A549 (cell line): ENCODE results near the gene SCNN1A.

Source experiments
- BHLHE40 ChIP-seq: IDR thresholded peaks from 2 replicates; pipeline ENCODE4 v1.6.1; 2012; ENCODE audit warnings: low read depth, low read length, inconsistent platforms
- EP300 ChIP-seq, 2 experiments: fragments of >200 bp; sonication (Bioruptor Twin); formaldehyde crosslinking; IDR thresholded peaks; 2 replicates in 1 of 2; 3 replicates in 1 of 2; pipeline ENCODE4 v1.6.1; 2016 to 2017
- HDAC2 ChIP-seq: fragments of 200-600 bp; sonication (generic); IDR thresholded peaks from 2 replicates; pipeline ENCODE4 v1.6.1; 2016
- JUN ChIP-seq, 2 experiments: fragments of >200 bp; sonication (Bioruptor Twin); formaldehyde crosslinking; IDR thresholded peaks; 2 replicates in 1 of 2; 3 replicates in 1 of 2; pipeline ENCODE4 v1.6.1; 2016 to 2017
- POLR2A ChIP-seq: IDR thresholded peaks from 2 replicates; pipeline ENCODE4 v1.6.1; 2012; ENCODE audit warnings: mild to moderate bottlenecking, low read length
- RAD21 ChIP-seq, 2 experiments: fragments of >200 bp in 1 of 2; sonication (Bioruptor Twin) in 1 of 2; formaldehyde crosslinking in 1 of 2; IDR thresholded peaks in 1 of 2; conservative IDR thresholded peaks in 1 of 2; 2 replicates in 1 of 2; 3 replicates in 1 of 2; pipeline ENCODE4 v1.6.1; 2012 to 2018; ENCODE audit warnings: inconsistent platforms in 1 of 2
- RCOR1 ChIP-seq: fragments of 150-350 bp; IDR thresholded peaks from 2 replicates; pipeline ENCODE4 v1.6.1; 2014; ENCODE audit warnings: antibody characterized with exemption, low read length, low read depth
- SMC3 ChIP-seq: fragments of >200 bp; sonication (Bioruptor Twin); formaldehyde crosslinking; IDR thresholded peaks from 3 replicates; pipeline ENCODE4 v1.6.1; 2018; ENCODE audit warnings: inconsistent platforms
- TP53 ChIP-seq: fragments of 250-450 bp; sonication (Bioruptor Pico); IDR thresholded peaks from 2 replicates; pipeline ENCODE4 v1.5.0; 2021; ENCODE audit warnings: mild to moderate bottlenecking, moderate library complexity
- ZC3H11A ChIP-seq: fragments of 450-650 bp; IDR thresholded peaks from 2 replicates; pipeline ENCODE4 v1.6.1; 2014; ENCODE audit warnings: antibody characterized with exemption, mild to moderate bottlenecking
- TF ChIP-seq, protein P1 (sequence below): fragments of >200 bp; sonication (Bioruptor Twin); formaldehyde crosslinking; IDR thresholded peaks from 3 replicates; pipeline ENCODE4 v1.5.1; 2016
- TF ChIP-seq, protein P2 (sequence below): fragments of 150-350 bp; IDR thresholded peaks from 2 replicates; pipeline ENCODE4 v1.6.1; 2014; ENCODE audit warnings: low read depth, mild to moderate bottlenecking, low read length
- TF ChIP-seq, protein P3 (sequence below): fragments of 450-650 bp; IDR thresholded peaks from 2 replicates; pipeline ENCODE4 v1.6.1; 2014; ENCODE audit warnings: antibody characterized with exemption
- TF ChIP-seq, protein P4 (sequence below): IDR thresholded peaks from 2 replicates; pipeline ENCODE4 v1.6.1; 2012

DNA sequence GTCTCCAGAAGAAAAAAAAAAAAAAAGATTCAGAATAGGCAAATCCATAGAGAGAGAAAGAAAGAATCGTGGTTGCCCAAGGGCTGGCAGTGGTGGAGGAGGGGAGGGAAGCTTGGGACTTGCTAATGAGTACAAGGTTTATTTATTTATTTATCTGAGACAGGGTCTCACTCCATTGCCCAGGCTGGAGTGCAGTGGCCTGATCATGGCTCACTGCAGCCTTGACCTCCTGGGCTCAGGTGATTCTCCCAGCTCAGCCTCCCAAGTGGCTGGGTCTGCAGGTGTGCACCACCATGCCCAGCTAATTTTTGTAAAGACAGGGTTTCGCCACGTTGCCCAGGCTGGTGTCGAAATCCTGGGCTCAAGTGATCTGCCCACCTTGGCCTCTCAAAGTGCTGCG lies 23.7 kb downstream of the SCNN1A start:
- no peak for TF ChIP-seq TP53 (CRISPR knock-in tag)
- no peak for TF ChIP-seq EP300 (IDR thresholded peaks at IDR 0.05)
- TF ChIP-seq RAD21 (conservative IDR thresholded peaks at IDR 0.05 in 1 of 2, IDR thresholded peaks at IDR 0.05 in 1 of 2): no peak
- no peak for TF ChIP-seq SMC3
- no peak for TF ChIP-seq POLR2A
- TF ChIP-seq, protein P1, sequence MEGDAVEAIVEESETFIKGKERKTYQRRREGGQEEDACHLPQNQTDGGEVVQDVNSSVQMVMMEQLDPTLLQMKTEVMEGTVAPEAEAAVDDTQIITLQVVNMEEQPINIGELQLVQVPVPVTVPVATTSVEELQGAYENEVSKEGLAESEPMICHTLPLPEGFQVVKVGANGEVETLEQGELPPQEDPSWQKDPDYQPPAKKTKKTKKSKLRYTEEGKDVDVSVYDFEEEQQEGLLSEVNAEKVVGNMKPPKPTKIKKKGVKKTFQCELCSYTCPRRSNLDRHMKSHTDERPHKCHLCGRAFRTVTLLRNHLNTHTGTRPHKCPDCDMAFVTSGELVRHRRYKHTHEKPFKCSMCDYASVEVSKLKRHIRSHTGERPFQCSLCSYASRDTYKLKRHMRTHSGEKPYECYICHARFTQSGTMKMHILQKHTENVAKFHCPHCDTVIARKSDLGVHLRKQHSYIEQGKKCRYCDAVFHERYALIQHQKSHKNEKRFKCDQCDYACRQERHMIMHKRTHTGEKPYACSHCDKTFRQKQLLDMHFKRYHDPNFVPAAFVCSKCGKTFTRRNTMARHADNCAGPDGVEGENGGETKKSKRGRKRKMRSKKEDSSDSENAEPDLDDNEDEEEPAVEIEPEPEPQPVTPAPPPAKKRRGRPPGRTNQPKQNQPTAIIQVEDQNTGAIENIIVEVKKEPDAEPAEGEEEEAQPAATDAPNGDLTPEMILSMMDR: no peak
- TF ChIP-seq HDAC2: no peak
- TF ChIP-seq, protein P2, sequence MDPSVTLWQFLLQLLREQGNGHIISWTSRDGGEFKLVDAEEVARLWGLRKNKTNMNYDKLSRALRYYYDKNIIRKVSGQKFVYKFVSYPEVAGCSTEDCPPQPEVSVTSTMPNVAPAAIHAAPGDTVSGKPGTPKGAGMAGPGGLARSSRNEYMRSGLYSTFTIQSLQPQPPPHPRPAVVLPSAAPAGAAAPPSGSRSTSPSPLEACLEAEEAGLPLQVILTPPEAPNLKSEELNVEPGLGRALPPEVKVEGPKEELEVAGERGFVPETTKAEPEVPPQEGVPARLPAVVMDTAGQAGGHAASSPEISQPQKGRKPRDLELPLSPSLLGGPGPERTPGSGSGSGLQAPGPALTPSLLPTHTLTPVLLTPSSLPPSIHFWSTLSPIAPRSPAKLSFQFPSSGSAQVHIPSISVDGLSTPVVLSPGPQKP: no peak
- TF ChIP-seq ZC3H11A: no peak
- TF ChIP-seq JUN (IDR thresholded peaks at IDR 0.05): no peak
- TF ChIP-seq RCOR1: no peak
- TF ChIP-seq BHLHE40: no peak
- TF ChIP-seq, protein P3, sequence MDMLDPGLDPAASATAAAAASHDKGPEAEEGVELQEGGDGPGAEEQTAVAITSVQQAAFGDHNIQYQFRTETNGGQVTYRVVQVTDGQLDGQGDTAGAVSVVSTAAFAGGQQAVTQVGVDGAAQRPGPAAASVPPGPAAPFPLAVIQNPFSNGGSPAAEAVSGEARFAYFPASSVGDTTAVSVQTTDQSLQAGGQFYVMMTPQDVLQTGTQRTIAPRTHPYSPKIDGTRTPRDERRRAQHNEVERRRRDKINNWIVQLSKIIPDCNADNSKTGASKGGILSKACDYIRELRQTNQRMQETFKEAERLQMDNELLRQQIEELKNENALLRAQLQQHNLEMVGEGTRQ: no peak
- TF ChIP-seq, protein P4, sequence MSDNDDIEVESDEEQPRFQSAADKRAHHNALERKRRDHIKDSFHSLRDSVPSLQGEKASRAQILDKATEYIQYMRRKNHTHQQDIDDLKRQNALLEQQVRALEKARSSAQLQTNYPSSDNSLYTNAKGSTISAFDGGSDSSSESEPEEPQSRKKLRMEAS: no peak
